Fibroblast of the conjunctiva (primary cell): ENCODE data around the gene TMEM244.
"Not testable (repeated sequence)": the region's sequence is repeated elsewhere in the genome, so short reads cannot be mapped to it uniquely, and the experiment has no call there.

Source experiments
- DNase-seq: peaks from one replicate; pipeline ENCODE4 v3.0.0-alpha.2; 2010; ENCODE audit warnings: low read depth

TMEM244 gene

GRCh38 chr6:129860908-129861665, at the start of gene TMEM244:
TSS of gene TMEM244 (minus strand) at chr6:129861315. CDS start at chr6:129861188, 127 bp downstream.
- DNase-seq: peak; percentile 63

- DNase-seq: no peak
These were observed 47.7 kb upstream of the TMEM244 start for GRCh38 chr6:129908858-129909257.

- DNase-seq: no peak
These were observed 47.2 kb upstream of the TMEM244 start for GRCh38 chr6:129908356-129908755.

GRCh38 chr6:129906515-129907077, 45.5 kb upstream of the TMEM244 start:
- no peak for DNase-seq

- no peak for DNase-seq
These were observed 42.0 kb upstream of the TMEM244 start for GRCh38 chr6:129903082-129903481.

- DNase-seq: no peak
These were observed 41.6 kb upstream of the TMEM244 start for GRCh38 chr6:129902681-129903080.

GRCh38 chr6:129901910-129902309, 40.8 kb upstream of the TMEM244 start:
- no peak for DNase-seq

- no peak for DNase-seq
These were observed 34.6 kb upstream of the TMEM244 start for GRCh38 chr6:129895692-129896091.

GRCh38 chr6:129894921-129895320, 33.8 kb upstream of the TMEM244 start:
- DNase-seq: no peak

GRCh38 chr6:129893640-129894039, 32.5 kb upstream of the TMEM244 start:
- no peak for DNase-seq

GRCh38 chr6:129890701-129891100, 29.6 kb upstream of the TMEM244 start:
- no peak for DNase-seq

- no peak for DNase-seq
These were observed 29.0 kb upstream of the TMEM244 start for GRCh38 chr6:129890164-129890563.

- DNase-seq: peak; percentile 39
These were observed 28.5 kb upstream of the TMEM244 start for GRCh38 chr6:129889580-129889979.

GRCh38 chr6:129886401-129887155, 25.5 kb upstream of the TMEM244 start:
- DNase-seq: no peak

- DNase-seq: no peak
These were observed 23.1 kb upstream of the TMEM244 start for GRCh38 chr6:129884211-129884610.

- no peak for DNase-seq
These were observed 21.5 kb upstream of the TMEM244 start for GRCh38 chr6:129882510-129883023.

GRCh38 chr6:129877894-129878293, 16.8 kb upstream of the TMEM244 start:
- DNase-seq: not testable (repeated sequence)

- no peak for DNase-seq
These were observed 14.8 kb upstream of the TMEM244 start for GRCh38 chr6:129875610-129876520.

- DNase-seq: no peak
These were observed 13.7 kb upstream of the TMEM244 start for GRCh38 chr6:129874837-129875236.

- DNase-seq: no peak
These were observed 11.5 kb upstream of the TMEM244 start for GRCh38 chr6:129872586-129872985.

GRCh38 chr6:129871221-129871620, 10.1 kb upstream of the TMEM244 start:
- no peak for DNase-seq

GRCh38 chr6:129867403-129867802, 6.3 kb upstream of the TMEM244 start:
- no peak for DNase-seq
